ENCODE data around the gene JAZF1.

DNA sequence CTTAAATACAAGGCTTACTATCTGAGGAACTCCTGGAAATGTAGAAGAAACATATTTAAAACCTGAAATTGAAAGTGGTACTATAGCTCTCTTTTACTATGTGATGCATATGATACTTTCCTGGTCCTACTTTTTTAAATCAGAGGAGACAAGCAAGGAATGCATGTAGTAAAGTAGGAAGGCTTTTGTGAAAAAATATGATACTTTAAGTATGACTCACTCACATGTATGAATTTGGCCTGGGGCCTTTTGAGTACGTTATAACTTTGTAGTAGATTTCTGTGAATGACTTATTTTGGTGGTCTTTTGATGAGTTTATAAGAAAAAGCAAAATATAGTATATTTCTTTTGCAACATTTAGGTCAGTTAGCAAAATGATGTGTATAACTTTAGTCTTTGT is 386.8 kb downstream of the JAZF1 start:
- TF ChIP-seq GLIS3 (CRISPR knock-in tag; IDR thresholded peaks at IDR 0.05) = no peak
- TF ChIP-seq ESRRG (CRISPR knock-in tag; IDR thresholded peaks at IDR 0.05) = no peak
